Activated naive CD4-positive, alpha-beta T cell treated with Interleukin-2 at 50 U/mL for 16 hours (primary cell): ENCODE measurements around the gene OR5M11.
"Not testable (repeated sequence)": the region's sequence is repeated elsewhere in the genome, so short reads cannot be mapped to it uniquely, and the experiment has no call there.

Source experiments
- DNase-seq: peaks from one replicate; pipeline ENCODE4 v3.0.0-alpha.2; 2020

Gene OR5M11

DNA sequence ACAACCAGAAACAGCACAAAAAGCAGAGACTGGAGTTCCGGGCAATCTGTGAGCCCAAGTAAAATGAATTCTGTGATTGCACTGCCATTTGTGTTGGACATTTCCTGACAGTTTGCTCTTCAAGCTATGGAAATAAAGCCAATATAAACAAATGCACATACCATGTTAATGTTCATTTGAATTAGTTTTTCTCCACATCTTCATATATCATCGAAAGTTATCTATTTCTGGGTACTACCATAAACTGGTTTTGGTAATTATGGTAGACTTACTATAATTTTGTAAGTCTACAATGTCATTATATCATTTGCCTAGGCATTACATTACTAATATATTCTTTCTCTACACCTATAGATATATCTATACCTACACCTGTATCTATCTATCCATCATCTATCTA, at the start of gene OR5M11:
TSS of gene OR5M11 (minus strand) at position 101 of the 400 bp plus-strand sequence. CDS start at position 101, 0 bp downstream.
- DNase-seq = no peak

- DNase-seq = not testable (repeated sequence)
Measured at GRCh38 chr11:56592088-56592717, 49.1 kb upstream of the OR5M11 start.

DNA sequence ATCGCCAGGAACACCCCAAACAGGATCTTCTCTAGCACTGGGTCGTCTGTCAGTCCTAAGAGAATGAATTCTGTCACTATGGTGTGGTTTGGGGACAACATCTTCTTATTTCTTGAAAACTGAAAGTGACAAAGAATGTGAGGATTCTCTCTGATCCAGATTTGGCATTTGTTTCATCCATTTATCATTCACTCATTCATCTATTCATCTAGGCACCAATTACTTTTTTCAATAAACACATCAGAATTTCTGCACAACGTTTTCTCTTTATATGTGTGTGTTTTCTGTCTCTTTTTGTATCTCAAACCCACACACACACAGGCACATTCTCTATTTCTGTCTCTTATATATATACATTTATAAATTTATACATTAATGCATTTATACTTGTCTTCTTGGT, 34.6 kb upstream of the OR5M11 start, which contains the start of gene OR5M10:
TSS of gene OR5M10 (minus strand) at position 101 of the 400 bp plus-strand sequence. CDS start at position 101, 0 bp downstream.
- no peak for DNase-seq

DNA sequence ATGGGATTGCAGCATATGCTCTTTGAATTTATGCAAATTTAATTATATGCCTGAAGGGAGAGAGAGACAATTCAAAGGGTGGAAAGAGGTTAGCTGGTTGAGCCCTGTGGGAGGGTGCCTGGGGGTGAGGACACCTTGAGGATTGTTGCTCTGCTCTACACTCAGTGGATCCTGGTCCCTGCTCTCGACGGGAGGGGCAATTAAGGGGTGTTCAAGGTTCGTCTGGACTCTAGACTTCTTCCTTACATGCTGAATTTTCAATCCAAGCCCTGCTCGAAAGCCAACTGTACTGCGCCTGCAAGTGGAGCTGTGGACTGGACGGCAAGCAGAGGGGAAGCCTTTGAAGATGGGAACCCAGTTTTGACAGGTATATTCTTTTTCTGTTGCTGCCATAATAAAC, 15.5 kb upstream of the OR5M11 start:
- no peak for DNase-seq

GRCh38 chr11:56554691-56555090, 11.6 kb upstream of the OR5M11 start:
- DNase-seq = not testable (repeated sequence)

- no peak for DNase-seq
Measured at GRCh38 chr11:56545531-56545930, 2.5 kb upstream of the OR5M11 start.

GRCh38 chr11:56543739-56544138, 682 bp upstream of the OR5M11 start:
- DNase-seq = no peak

DNA sequence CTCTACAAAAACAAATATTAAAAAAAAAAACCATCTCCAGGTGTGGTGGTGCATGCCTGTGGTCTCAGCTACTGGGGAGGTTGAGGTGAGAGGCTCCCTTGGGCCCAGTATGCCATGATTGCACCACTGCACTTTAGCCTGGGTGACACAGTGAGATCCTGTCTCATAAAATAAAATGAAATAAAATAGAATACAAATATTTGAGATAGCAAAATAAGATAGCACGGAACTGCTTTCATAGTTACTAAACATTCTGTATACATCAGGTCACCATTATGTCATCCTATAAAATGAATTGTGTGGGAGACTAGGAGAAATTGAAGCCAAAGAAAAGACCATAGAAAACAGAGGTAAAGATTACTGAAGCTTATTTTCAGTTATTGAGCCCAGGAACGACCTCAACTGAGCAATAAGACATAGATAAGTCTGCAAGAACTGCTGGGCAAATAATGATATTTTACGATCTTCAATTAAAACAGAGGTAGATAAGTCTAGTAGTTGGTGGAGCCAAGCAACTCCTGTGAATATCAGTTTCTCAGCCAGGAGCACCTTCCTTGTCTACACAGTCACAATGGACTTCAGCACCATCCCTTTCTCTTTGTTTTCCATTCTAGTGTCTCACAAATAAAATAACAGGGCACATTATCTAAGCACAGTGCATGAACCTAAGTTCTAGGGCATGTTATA, 9.9 kb downstream of the OR5M11 start:
- DNase-seq = no peak

DNA sequence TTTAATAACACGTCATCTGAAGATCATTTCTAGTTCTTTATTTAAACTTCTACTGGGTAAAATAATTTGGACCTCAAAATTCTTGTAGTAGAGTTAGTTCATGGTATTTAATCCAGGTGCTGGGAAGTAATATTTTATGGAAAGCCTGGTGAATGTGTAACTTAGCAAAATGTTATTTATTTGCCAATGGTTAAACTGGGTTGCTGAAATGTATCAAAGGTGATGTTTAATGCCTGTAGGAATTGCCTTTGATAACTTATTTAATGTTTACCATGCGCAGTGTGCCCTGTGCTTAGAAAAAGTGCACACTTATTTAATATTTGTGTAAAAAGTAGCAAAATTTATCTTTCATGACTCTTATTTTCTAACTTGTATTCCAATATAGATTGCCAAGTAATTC, 11.2 kb downstream of the OR5M11 start:
- no peak for DNase-seq

DNA sequence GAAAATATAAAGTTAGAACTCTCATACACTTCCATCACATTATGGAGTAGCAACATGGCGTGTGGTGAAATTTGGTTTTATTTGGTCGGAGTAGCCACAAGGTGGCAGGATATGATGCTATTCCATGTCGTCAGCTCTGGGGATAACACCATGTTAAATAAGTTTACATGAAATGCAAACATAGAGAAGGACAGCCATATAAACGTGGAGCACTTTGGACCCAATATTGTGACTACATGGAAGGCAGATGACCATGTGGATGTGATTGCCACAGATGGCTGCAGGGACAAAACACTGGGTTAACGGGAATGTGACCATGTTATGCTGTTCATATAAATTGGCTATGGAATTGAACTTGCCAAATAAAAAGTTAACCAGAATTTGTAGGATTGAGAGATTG, 21.0 kb downstream of the OR5M11 start:
- no peak for DNase-seq

DNA sequence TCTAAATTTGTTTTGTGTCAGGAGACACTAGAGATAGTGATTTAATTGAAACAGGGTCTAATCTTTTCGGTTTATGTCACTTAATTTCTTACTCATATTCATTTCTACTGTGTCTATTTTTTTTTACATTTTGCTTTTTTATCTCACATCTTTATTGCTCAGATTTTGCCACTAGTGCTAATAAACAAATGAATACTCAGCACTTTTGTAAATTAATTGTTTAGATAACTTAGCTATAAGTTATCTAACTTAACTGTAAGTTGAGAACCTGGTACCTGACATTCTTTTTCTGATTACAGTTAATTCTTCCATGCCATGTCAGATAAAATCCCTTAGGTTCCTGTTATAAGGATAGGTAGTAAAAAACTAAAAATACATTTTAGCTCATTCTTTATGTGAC, 29.8 kb downstream of the OR5M11 start:
- no peak for DNase-seq

- DNase-seq = no peak
Measured at GRCh38 chr11:56509439-56509838, 33.6 kb downstream of the OR5M11 start.

GRCh38 chr11:56497010-56497409, 46.0 kb downstream of the OR5M11 start:
- DNase-seq = no peak

DNA sequence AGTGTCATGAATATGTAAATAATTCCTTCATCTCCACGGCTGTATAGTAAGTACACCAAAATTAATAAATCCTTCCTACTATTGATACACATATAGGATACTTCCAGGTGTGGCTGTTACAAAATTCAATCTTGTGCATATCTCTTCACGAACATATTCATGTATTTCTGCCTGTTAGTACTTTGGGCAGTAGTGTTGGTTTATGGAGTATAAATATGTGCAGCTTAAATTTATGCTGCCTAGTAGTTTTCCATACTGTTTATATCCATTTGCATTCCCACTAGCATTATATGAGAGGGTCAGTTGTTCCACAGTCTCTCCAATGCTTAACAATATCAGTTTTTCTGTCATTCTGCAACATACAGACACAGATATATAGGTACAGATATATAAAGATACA, 47.9 kb downstream of the OR5M11 start:
- no peak for DNase-seq
